GM12801 (cell line): ENCODE results near the gene RMP24.

Experiments used
- CTCF ChIP-seq: IDR thresholded peaks from one replicate; pipeline ENCODE4 v1.5.1; 2011; ENCODE audit warnings: control low read depth; ENCODE audit not compliant: insufficient read length; ENCODE audit errors: extremely low read depth

Gene RMP24

GRCh38 chr18:35936951-35937350, 35.5 kb upstream of the RMP24 start:
- no peak for TF ChIP-seq CTCF

- no peak for TF ChIP-seq CTCF
Observed at GRCh38 chr18:35938158-35938557, 34.3 kb upstream of the RMP24 start.

GRCh38 chr18:35938562-35938961, 33.9 kb upstream of the RMP24 start:
- no peak for TF ChIP-seq CTCF

- no peak for TF ChIP-seq CTCF
Observed at GRCh38 chr18:35939138-35939537, 33.3 kb upstream of the RMP24 start.

- TF ChIP-seq CTCF = no peak
Observed at GRCh38 chr18:35941299-35941698, 31.2 kb upstream of the RMP24 start.

- no peak for TF ChIP-seq CTCF
Observed at GRCh38 chr18:35942133-35942532, 30.3 kb upstream of the RMP24 start.

- no peak for TF ChIP-seq CTCF
Observed at GRCh38 chr18:35942661-35943060, 29.8 kb upstream of the RMP24 start.

GRCh38 chr18:35948080-35948479, 24.4 kb upstream of the RMP24 start:
- no peak for TF ChIP-seq CTCF
